SK-N-SH treated with all-trans-retinoic acid at 6 μM for 48 hours (cell line): ENCODE measurements around the gene ZFYVE28.

Source experiments
- CREB5 ChIP-seq: fragments of 250-450 bp; sonication (Bioruptor Pico); IDR thresholded peaks from 2 replicates; pipeline ENCODE4 v1.5.1; 2020; ENCODE audit warnings: low read depth, mild to moderate bottlenecking, moderate library complexity
- CSDC2 ChIP-seq: fragments of 250-450 bp; sonication (Bioruptor Pico); IDR thresholded peaks from 2 replicates; pipeline ENCODE4 v1.5.0; 2020; ENCODE audit warnings: mild to moderate bottlenecking, moderate library complexity
- CSRNP3 ChIP-seq: fragments of 250-450 bp; sonication (Bioruptor Pico); IDR thresholded peaks from 2 replicates; pipeline ENCODE4 v1.5.1; 2021; ENCODE audit warnings: mild to moderate bottlenecking, moderate library complexity
- PPARA ChIP-seq: fragments of 250-450 bp; sonication (Bioruptor Pico); IDR thresholded peaks from 2 replicates; pipeline ENCODE4 v1.5.0; 2020; ENCODE audit warnings: mild to moderate bottlenecking, borderline replicate concordance
- ZFP3 ChIP-seq: fragments of 250-450 bp; sonication (Bioruptor Pico); IDR thresholded peaks from 2 replicates; pipeline ENCODE4 v1.5.0; 2020; ENCODE audit warnings: mild to moderate bottlenecking, moderate library complexity
- ZFP30 ChIP-seq: fragments of 450-650 bp; formaldehyde crosslinking; IDR thresholded peaks from 2 replicates; pipeline ENCODE4 v1.5.0; 2022; ENCODE audit warnings: mild to moderate bottlenecking, moderate library complexity
- ZNF70 ChIP-seq: fragments of 450-650 bp; formaldehyde crosslinking; IDR thresholded peaks from 2 replicates; pipeline ENCODE4 v1.5.0; 2020; ENCODE audit warnings: mild to moderate bottlenecking, moderate library complexity
- TF ChIP-seq, protein P1 (sequence below): fragments of 250-450 bp; sonication (Bioruptor Pico); IDR thresholded peaks from 2 replicates; pipeline ENCODE4 v1.5.0; 2020; ENCODE audit warnings: mild to moderate bottlenecking, moderate library complexity
- TF ChIP-seq, protein P2 (sequence below): fragments of 250-450 bp; sonication (Bioruptor Pico); IDR thresholded peaks from 2 replicates; pipeline ENCODE4 v1.8.0; 2020; ENCODE audit warnings: mild to moderate bottlenecking, moderate library complexity, borderline replicate concordance

DNA sequence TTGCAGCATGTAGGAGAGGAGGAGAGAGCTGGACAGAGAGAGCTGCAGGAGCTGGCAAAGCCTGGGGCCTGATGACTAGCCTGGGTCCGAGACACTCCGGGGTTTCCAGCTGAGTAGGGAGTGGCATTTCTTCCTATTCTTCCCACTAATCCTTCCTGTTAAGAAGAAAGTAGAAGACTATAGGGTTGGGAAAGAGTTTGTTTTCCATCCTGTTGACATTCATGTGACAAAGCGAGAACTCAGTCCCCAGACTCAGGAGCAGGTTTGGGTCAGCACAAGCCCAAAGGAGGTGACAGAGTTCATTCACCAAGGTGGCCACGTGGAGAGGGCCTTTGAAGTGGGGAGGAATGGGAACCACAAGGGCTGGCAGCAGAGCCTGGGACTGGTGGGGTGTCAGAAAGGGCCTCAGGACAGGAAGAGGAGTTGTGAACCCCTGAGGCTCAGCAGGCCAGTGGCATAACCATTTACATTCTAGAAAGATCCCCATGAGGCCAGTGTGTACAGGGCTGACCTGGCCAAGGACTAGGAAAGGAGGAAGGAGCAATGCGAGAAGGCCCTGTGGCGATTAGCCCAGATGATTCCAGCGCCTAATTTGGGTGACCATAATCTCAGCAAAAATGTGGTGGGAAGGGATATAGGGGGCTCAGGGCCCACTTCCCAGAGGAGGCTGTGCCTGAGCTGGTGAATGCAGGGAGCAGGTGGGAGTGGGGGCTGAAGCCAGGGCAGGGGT is 173.2 kb downstream of the ZFYVE28 start:
- TF ChIP-seq ZFP30 (CRISPR knock-in tag): no peak
- TF ChIP-seq, protein P1, sequence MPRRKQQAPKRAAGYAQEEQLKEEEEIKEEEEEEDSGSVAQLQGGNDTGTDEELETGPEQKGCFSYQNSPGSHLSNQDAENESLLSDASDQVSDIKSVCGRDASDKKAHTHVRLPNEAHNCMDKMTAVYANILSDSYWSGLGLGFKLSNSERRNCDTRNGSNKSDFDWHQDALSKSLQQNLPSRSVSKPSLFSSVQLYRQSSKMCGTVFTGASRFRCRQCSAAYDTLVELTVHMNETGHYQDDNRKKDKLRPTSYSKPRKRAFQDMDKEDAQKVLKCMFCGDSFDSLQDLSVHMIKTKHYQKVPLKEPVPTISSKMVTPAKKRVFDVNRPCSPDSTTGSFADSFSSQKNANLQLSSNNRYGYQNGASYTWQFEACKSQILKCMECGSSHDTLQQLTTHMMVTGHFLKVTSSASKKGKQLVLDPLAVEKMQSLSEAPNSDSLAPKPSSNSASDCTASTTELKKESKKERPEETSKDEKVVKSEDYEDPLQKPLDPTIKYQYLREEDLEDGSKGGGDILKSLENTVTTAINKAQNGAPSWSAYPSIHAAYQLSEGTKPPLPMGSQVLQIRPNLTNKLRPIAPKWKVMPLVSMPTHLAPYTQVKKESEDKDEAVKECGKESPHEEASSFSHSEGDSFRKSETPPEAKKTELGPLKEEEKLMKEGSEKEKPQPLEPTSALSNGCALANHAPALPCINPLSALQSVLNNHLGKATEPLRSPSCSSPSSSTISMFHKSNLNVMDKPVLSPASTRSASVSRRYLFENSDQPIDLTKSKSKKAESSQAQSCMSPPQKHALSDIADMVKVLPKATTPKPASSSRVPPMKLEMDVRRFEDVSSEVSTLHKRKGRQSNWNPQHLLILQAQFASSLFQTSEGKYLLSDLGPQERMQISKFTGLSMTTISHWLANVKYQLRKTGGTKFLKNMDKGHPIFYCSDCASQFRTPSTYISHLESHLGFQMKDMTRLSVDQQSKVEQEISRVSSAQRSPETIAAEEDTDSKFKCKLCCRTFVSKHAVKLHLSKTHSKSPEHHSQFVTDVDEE (CRISPR knock-in tag): no peak
- TF ChIP-seq ZNF70: no peak
- TF ChIP-seq, protein P2, sequence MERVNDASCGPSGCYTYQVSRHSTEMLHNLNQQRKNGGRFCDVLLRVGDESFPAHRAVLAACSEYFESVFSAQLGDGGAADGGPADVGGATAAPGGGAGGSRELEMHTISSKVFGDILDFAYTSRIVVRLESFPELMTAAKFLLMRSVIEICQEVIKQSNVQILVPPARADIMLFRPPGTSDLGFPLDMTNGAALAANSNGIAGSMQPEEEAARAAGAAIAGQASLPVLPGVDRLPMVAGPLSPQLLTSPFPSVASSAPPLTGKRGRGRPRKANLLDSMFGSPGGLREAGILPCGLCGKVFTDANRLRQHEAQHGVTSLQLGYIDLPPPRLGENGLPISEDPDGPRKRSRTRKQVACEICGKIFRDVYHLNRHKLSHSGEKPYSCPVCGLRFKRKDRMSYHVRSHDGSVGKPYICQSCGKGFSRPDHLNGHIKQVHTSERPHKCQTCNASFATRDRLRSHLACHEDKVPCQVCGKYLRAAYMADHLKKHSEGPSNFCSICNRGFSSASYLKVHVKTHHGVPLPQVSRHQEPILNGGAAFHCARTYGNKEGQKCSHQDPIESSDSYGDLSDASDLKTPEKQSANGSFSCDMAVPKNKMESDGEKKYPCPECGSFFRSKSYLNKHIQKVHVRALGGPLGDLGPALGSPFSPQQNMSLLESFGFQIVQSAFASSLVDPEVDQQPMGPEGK: no peak
- no peak for TF ChIP-seq PPARA (CRISPR knock-in tag)
- TF ChIP-seq CSDC2 (CRISPR knock-in tag): no peak
- no peak for TF ChIP-seq ZFP3 (CRISPR knock-in tag)
- TF ChIP-seq CSRNP3: no peak
- TF ChIP-seq CREB5: no peak
